Mammary epithelial cell (primary cell): Measurements from ENCODE around the gene CORO1C.

Experiments used
- CTCF ChIP-seq, 2 donors: IDR thresholded peaks in 1 of 2; conservative IDR thresholded peaks in 1 of 2; 2 replicates each; pipeline ENCODE4 v1.5.1; 2011 to 2012; ENCODE audit warnings: inconsistent platforms in 2 of 2, low read length in 2 of 2, mild to moderate bottlenecking in 2 of 2, control low read depth in 1 of 2, low read depth in 1 of 2; ENCODE audit not compliant: insufficient read depth in 1 of 2; ENCODE audit errors: extremely low read depth in 1 of 2
- EZH2 ChIP-seq: IDR thresholded peaks from 2 replicates; pipeline ENCODE4 v1.6.1; 2012; ENCODE audit warnings: low read length, inconsistent platforms, borderline replicate concordance

DNA sequence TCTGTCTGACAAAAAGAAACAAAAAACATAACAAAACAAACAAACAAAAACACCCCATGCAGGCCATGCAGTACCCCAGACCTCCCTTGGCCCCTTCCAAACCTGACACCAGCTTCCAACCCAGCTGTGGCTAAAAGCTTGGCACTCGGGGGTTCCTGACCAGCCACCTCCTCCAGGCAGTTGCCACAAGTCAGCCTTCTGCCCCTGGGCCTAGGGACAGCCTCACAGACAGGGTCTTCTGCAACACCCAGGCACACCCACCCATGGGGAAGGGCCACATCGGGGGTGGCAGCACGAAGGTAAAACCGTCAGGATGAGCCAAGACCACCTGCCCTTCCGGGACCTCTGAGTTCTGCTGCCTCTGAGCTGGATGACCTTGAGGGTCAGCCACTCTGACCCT, 122.7 kb downstream of the CORO1C start:
- TF ChIP-seq EZH2 (no peak), CTCF (conservative IDR thresholded peaks at IDR 0.05 in 1 of 2, IDR thresholded peaks at IDR 0.05 in 1 of 2; ENCODE audit: extremely low read depth in 1 of 2, insufficient read depth in 1 of 2, low read depth in 1 of 2, low read length in 2 of 2) (no peak)
